ENCODE data around the gene ITIH3. TPM values are rescaled to one million over a fixed set of nuclear protein-coding genes. Genes with fewer than 3 reads are reported as not detected.
A peak's percentile ranks its signal among the peaks of the same experiment; 100 is the strongest.

Gene ITIH3
- total and polyA plus RNA-seq, 10 of the 15 experiments (the other 5 are each of a cell fraction or from before 2014, with no cell fraction given): 0.07 to 0.17 (median 0.15) TPM; not detected in 7

GRCh38 chr3:52770496-52771333 lies 23.9 kb upstream of the ITIH3 start, which contains the start of gene NEK4 (continued):
- TF ChIP-seq BCL3 (IDR thresholded peaks at IDR 0.05; ENCODE audit: borderline replicate concordance, insufficient read depth, low read depth, low read length, poor library complexity, severe bottlenecking) (no peak), IRF4 (IDR thresholded peaks at IDR 0.05; ENCODE audit: low read depth, low read length) (no peak), E2F4 (IDR thresholded peaks at IDR 0.05; ENCODE audit: low read depth, low read length) (no peak), CTCF (IDR thresholded peaks at IDR 0.05 in 2 of 3, conservative IDR thresholded peaks at IDR 0.05 in 1 of 3; ENCODE audit: control insufficient read depth in 2 of 3, extremely low read depth in 1 of 3, insufficient read depth in 1 of 3, low read depth in 3 of 3, low read length in 3 of 3) (no peak), MTA3 (IDR thresholded peaks at IDR 0.05; ENCODE audit: borderline replicate concordance, low read length) (no peak), DPF2 (IDR thresholded peaks at IDR 0.05) (peak; percentile 37; the same call in 1 of the 2 replicates), ZNF384 (IDR thresholded peaks at IDR 0.05; ENCODE audit: borderline replicate concordance, low read depth, low read length) (no peak; the same call in 1 of the 2 replicates), MLLT1 (IDR thresholded peaks at IDR 0.05) (peak; percentile 83), MTA2 (IDR thresholded peaks at IDR 0.05; ENCODE audit: low read depth) (peak; percentile 22; the same call in 1 of the 2 replicates), HDAC6 (IDR thresholded peaks at IDR 0.05; ENCODE audit: unreplicated experiment) (no peak), JUNB (IDR thresholded peaks at IDR 0.05) (no peak), YBX1 (IDR thresholded peaks at IDR 0.05) (no peak), NRF1 (conservative IDR thresholded peaks at IDR 0.05; ENCODE audit: low read depth, low read length) (peak; percentile 62), TCF3 (IDR thresholded peaks at IDR 0.05; ENCODE audit: borderline replicate concordance, insufficient read depth, low read depth, low read length) (no peak), ETV6 (conservative IDR thresholded peaks at IDR 0.05 in 1 of 2, IDR thresholded peaks at IDR 0.05 in 1 of 2; ENCODE audit: borderline replicate concordance in 1 of 2, low read depth in 1 of 2) (0 out of 4 replicates have a peak, but pooled peaks of 1 of the 2 experiments have one; percentile 40), ZNF687 (IDR thresholded peaks at IDR 0.05) (peak; percentile 70), IKZF2 (IDR thresholded peaks at IDR 0.05) (peak in 1 of 2 experiments; percentile 23; a peak in 2 of 4 replicates), MAX (IDR thresholded peaks at IDR 0.05; ENCODE audit: low read depth, low read length) (no peak)
